CD4-positive, alpha-beta memory T cell (primary cell): ENCODE data around the gene GCFC2. TPM values are rescaled to one million over a fixed set of nuclear protein-coding genes. Genes with fewer than 3 reads are reported as not detected.

Source experiments
- CTCF ChIA-PET: fragments of 350-600 bp; sonication (Branson Sonifier 250); formaldehyde crosslinking; loops from one replicate; lab custom pipeline; 2021; ENCODE audit warnings: inconsistent platforms; ENCODE audit not compliant: partially characterized antibody; lab: Charles Lee
- POLR2A ChIA-PET: fragments of 350-600 bp; sonication (Branson Sonifier 250); formaldehyde crosslinking; loops from one replicate; lab custom pipeline; 2021; ENCODE audit not compliant: partially characterized antibody; lab: Charles Lee
- DNase-seq, 5 donors: peaks; one replicate each; pipeline versions ENCODE4 v3.0.0 to v3.0.0-alpha.2; 2020 to 2022; ENCODE audit warnings: mixed read lengths in 1 of 5
- H3K27ac ChIP-seq: one replicate; pipeline ENCODE4 v1.7.0; 2013; ENCODE audit warnings: low read depth, low read length
- H3K27me3 ChIP-seq: 2 replicates; pipeline ENCODE4 v1.7.0; 2013; ENCODE audit warnings: mild to moderate bottlenecking, low read length, moderate library complexity; ENCODE audit not compliant: insufficient read depth
- H3K36me3 ChIP-seq: 2 replicates; pipeline ENCODE4 v1.7.0; 2013; ENCODE audit warnings: mild to moderate bottlenecking, low read length, moderate library complexity; ENCODE audit not compliant: insufficient read depth
- H3K4me1 ChIP-seq: 2 replicates; pipeline ENCODE4 v1.7.0; 2013; ENCODE audit warnings: mild to moderate bottlenecking, low read length, moderate library complexity; ENCODE audit not compliant: insufficient read depth
- H3K4me3 ChIP-seq, 2 donors: one replicate each; pipeline ENCODE4 v1.7.0; 2013; ENCODE audit warnings: low read length in 2 of 2, mild to moderate bottlenecking in 1 of 2
- H3K9me3 ChIP-seq, 2 donors: one replicate each; pipeline ENCODE4 v1.7.0; 2013; ENCODE audit warnings: low read length in 2 of 2, control low read depth in 1 of 2; ENCODE audit not compliant: control insufficient read depth in 1 of 2
- H3K27ac Mint-ChIP-seq, 7 donors: one replicate each; pipeline ENCODE4 v1.8.0; 2020 to 2021; ENCODE audit warnings: mixed read lengths in 7 of 7, mild to moderate bottlenecking in 6 of 7, inconsistent platforms in 3 of 7, moderate library complexity in 3 of 7
- H3K27me3 Mint-ChIP-seq, 2 donors: one replicate each; pipeline ENCODE4 v1.8.0; 2020 to 2021; ENCODE audit warnings: mixed read lengths in 2 of 2
- H3K36me3 Mint-ChIP-seq, 2 donors: one replicate each; pipeline ENCODE4 v1.8.0; 2020 to 2021; ENCODE audit warnings: mixed read lengths in 2 of 2, inconsistent platforms in 1 of 2, mild to moderate bottlenecking in 1 of 2
- H3K4me1 Mint-ChIP-seq, 4 donors: one replicate each; pipeline ENCODE4 v1.8.0; 2020 to 2021; ENCODE audit warnings: mixed read lengths in 4 of 4, mild to moderate bottlenecking in 1 of 4
- H3K4me3 Mint-ChIP-seq, 8 donors: one replicate each; pipeline ENCODE4 v1.8.0; 2020 to 2021; ENCODE audit warnings: mixed read lengths in 8 of 8, mild to moderate bottlenecking in 7 of 8, moderate library complexity in 6 of 8, inconsistent platforms in 3 of 8
- H3K9me3 Mint-ChIP-seq, 8 donors: one replicate each; pipeline ENCODE4 v1.8.0; 2020 to 2021; ENCODE audit warnings: mixed read lengths in 8 of 8, mild to moderate bottlenecking in 5 of 8, inconsistent platforms in 3 of 8, moderate library complexity in 1 of 8
- intact Hi-C: fragments of 100-400 bp; cut with micrococcal nuclease; formaldehyde crosslinking; loops from one replicate; pipeline ENCODE4 v1.15.1; 2023
- polyA plus RNA-seq, 2 donors: library from polyadenylated mRNA; unstranded; fragments of 300-500 nt; fragmentation: Illumina TruSeq; gene quantifications; one replicate each; pipeline ENCODE4 v1.2.3, GENCODE V29; 2021
- total RNA-seq, 2 experiments: library from RNA; stranded (reverse); gene quantifications; one replicate each; pipeline ENCODE4 v1.2.3, GENCODE V29; 2021

The GCFC2 gene
- total and polyA plus RNA-seq, 4 experiments from 2014 or later, result 22.9 to 31.2 (median 27.3) TPM

GRCh38 chr2:75622500-75622899 is 88.2 kb downstream of the GCFC2 start:
- Mint-ChIP-seq H3K36me3 (no peaks in the 10 kb centered on the region), H3K27me3 (peaks cover 19 to 27% of the 10 kb centered on the region in 2 donors), H3K4me1 (no peaks in the 10 kb centered on the region), H3K27ac (no peak overlapping the region), H3K4me3 (no peak overlapping the region), H3K9me3 (peaks cover 0 to 2% (median 0%) of the 10 kb centered on the region in 8 donors)
- Histone ChIP-seq H3K9me3 (no peaks in the 10 kb centered on the region), H3K4me1 (no peaks in the 10 kb centered on the region), H3K36me3 (no peaks in the 10 kb centered on the region), H3K4me3 (no peak overlapping the region), H3K27ac (no peak overlapping the region), H3K27me3 (no peaks in the 10 kb centered on the region)
- no peak for DNase-seq
- ChIA-PET CTCF (interaction anchor here (3.0 kb wide), 1 partner anchor 13 kb away, joined by 14 read pairs; no protein-coding TSS in a partner anchor), POLR2A (no interaction called here)
- intact Hi-C loops, result no loop called here

DNA sequence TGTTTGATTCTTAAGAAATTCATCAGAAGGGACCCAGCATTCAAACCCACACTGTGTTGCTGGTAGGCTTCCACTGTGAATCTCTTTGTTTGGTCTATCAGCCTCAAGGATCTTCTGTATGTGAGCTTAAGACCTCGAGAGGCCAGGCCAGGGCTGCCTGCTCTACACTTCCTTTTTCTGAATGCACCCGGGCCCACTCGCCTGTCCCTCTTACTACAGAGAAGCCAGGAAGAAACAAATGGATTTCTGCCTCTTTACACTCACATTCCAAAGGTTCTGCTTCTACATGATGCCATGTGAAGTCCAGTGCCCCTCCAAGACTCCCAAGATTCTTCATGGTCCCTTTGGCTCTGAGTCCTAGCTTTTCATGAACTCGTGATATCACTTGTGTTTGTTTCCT is 89.5 kb downstream of the GCFC2 start:
- ChIA-PET POLR2A (no interaction called here), CTCF (interaction anchor here (1.2 to 3.0 kb wide), 2 partner anchors 9 to 12 kb away, joined by 3 to 14 read pairs; no protein-coding TSS in a partner anchor)
- Mint-ChIP-seq H3K36me3 (no peaks in the 10 kb centered on the region), H3K27ac (no peak overlapping the region), H3K4me3 (no peak overlapping the region), H3K4me1 (no peaks in the 10 kb centered on the region), H3K27me3 (peaks cover 16 to 23% of the 10 kb centered on the region in 2 donors), H3K9me3 (peaks cover 0 to 10% (median 0%) of the 10 kb centered on the region in 8 donors)
- Histone ChIP-seq H3K4me1 (no peaks in the 10 kb centered on the region), H3K36me3 (no peaks in the 10 kb centered on the region), H3K27ac (no peak overlapping the region), H3K4me3 (no peak overlapping the region), H3K9me3 (no peaks in the 10 kb centered on the region), H3K27me3 (no peaks in the 10 kb centered on the region)
- intact Hi-C loops, result no loop called here
- DNase-seq, result no peak

GRCh38 chr2:75619956-75620740 is 90.6 kb downstream of the GCFC2 start:
- ChIA-PET CTCF (interaction anchor here (1.2 to 2.8 kb wide), 3 partner anchors 7 to 11 kb away, joined by 3 to 24 read pairs (median 17); no protein-coding TSS in a partner anchor), POLR2A (no interaction called here)
- Mint-ChIP-seq H3K36me3 (no peaks in the 10 kb centered on the region), H3K27me3 (peaks cover 16 to 20% of the 10 kb centered on the region in 2 donors), H3K4me1 (no peaks in the 10 kb centered on the region), H3K27ac (no peak overlapping the region), H3K9me3 (peaks cover 0 to 10% (median 0%) of the 10 kb centered on the region in 8 donors), H3K4me3 (no peak overlapping the region)
- H3K27me3 ChIP-seq, result no peaks in the 10 kb centered on the region
- no peaks in the 10 kb centered on the region for H3K9me3 ChIP-seq
- no peaks in the 10 kb centered on the region for H3K36me3 ChIP-seq
- intact Hi-C loops, result no loop called here
- H3K4me3 ChIP-seq, result no peak overlapping the region
- no peaks in the 10 kb centered on the region for H3K4me1 ChIP-seq
- H3K27ac ChIP-seq, result no peak overlapping the region
- DNase-seq, result no peak

DNA sequence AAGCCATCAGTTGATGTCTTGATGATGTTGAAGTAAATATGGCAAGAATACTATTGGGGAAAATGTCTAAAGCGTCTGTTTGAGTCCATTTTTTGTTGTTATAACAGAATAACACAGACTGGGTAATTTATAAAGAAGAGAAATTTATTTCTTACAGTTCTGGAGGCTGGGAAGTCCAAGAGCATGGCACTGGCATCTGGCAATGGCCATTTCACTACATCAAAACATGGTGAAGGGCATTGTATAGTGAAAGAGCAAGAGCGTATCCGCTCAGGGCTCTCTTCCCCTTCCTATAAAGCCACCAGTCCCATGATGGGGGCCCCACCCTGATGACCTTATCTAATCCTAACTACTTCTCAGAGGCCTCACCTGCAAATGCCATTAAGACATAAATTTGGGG is 93.8 kb downstream of the GCFC2 start:
- ChIA-PET POLR2A (no interaction called here), CTCF (no interaction called here)
- H3K4me3 Mint-ChIP-seq, result no peak overlapping the region
- H3K36me3 Mint-ChIP-seq, result no peaks in the 10 kb centered on the region
- H3K4me1 ChIP-seq, result no peaks in the 10 kb centered on the region
- intact Hi-C loops, result no loop called here
- no peak overlapping the region for H3K4me3 ChIP-seq
- DNase-seq, result no peak
- H3K9me3 ChIP-seq, result no peaks in the 10 kb centered on the region
- H3K9me3 Mint-ChIP-seq, result peaks cover 0 to 10% (median under 1%) of the 10 kb centered on the region in 8 donors
- no peak overlapping the region for H3K27ac ChIP-seq
- peaks cover 22 to 23% of the 10 kb centered on the region in 2 donors for H3K27me3 Mint-ChIP-seq
- H3K4me1 Mint-ChIP-seq, result no peaks in the 10 kb centered on the region
- no peak overlapping the region for H3K27ac Mint-ChIP-seq
- H3K27me3 ChIP-seq, result no peaks in the 10 kb centered on the region
- H3K36me3 ChIP-seq, result no peaks in the 10 kb centered on the region

- H3K9me3 ChIP-seq, result no peaks in the 10 kb centered on the region
- no peak overlapping the region for H3K4me3 ChIP-seq
- Mint-ChIP-seq H3K4me1 (no peaks in the 10 kb centered on the region), H3K27ac (no peak overlapping the region), H3K27me3 (peaks cover 25% of the 10 kb centered on the region in 2 donors), H3K9me3 (peaks cover 0 to 10% (median under 1%) of the 10 kb centered on the region in 8 donors), H3K36me3 (no peaks in the 10 kb centered on the region), H3K4me3 (no peak overlapping the region)
- ChIA-PET POLR2A (no interaction called here), CTCF (interaction anchor here (1.0 to 1.1 kb wide), 2 partner anchors 10 to 13 kb away, joined by 4 to 5 read pairs; no protein-coding TSS in a partner anchor)
- H3K27me3 ChIP-seq, result no peaks in the 10 kb centered on the region
- H3K36me3 ChIP-seq, result no peaks in the 10 kb centered on the region
- intact Hi-C loops, result no loop called here
- no peaks in the 10 kb centered on the region for H3K4me1 ChIP-seq
- DNase-seq, result no peak
- H3K27ac ChIP-seq, result no peak overlapping the region
These were observed 94.3 kb downstream of the GCFC2 start for GRCh38 chr2:75616406-75616805.

DNA sequence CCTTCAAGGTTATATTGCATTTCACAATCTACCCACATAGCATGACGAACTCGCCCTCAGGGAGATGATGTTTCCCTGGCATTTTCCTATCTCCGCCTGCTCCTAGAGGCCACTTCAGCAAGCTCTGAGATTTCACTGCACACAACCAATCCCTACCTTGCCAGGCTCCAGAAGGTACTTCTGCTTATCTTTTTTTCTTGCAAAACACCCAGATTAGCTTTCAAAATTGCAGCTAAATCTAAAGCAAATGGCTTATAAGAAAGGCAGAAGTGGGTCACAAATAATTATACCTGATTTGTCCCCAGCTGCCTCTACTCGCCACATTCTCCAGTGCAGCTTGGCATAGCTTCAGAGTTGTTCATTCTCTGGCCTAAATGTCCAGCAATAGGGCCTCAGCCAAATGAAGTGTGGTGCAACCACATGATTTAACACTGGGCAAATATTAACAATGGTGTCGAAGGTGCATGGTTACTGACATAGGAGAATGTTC is 96.5 kb downstream of the GCFC2 start:
- Mint-ChIP-seq H3K4me3 (no peak overlapping the region), H3K27ac (no peak overlapping the region), H3K36me3 (no peaks in the 10 kb centered on the region), H3K27me3 (peaks cover 21 to 36% of the 10 kb centered on the region in 2 donors), H3K9me3 (peaks cover 0 to 10% (median under 1%) of the 10 kb centered on the region in 8 donors), H3K4me1 (no peaks in the 10 kb centered on the region)
- H3K4me1 ChIP-seq, result no peaks in the 10 kb centered on the region
- CTCF ChIA-PET, result interaction anchor here (0.9 to 1.1 kb wide), 2 partner anchors 14 to 16 kb away, joined by 3 read pairs; no protein-coding TSS in a partner anchor
- H3K36me3 ChIP-seq, result no peaks in the 10 kb centered on the region
- POLR2A ChIA-PET, result no interaction called here
- peaks cover 5% of the 10 kb centered on the region for H3K27me3 ChIP-seq
- DNase-seq, result no peak
- H3K27ac ChIP-seq, result no peak overlapping the region
- no peaks in the 10 kb centered on the region for H3K9me3 ChIP-seq
- intact Hi-C loops, result no loop called here
- no peak overlapping the region for H3K4me3 ChIP-seq

DNA sequence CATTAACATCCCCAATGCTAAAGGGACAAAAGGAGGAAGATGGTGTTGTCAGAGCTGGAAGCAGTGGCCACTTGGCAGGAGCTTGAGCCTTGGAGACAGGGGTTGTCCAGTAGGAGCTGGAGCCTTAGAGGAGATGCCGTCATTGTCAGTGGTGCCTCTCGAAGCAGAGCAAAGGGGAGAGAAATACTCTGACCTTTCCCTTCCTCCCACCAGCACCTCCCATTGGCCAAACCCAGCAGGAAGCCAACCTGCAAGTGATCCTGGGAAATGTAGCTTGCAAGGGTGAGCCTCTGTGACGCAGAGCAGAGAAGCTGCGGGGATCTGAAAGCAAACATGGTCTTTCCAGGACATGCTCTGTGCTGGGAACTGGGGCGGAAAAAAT is 97.9 kb downstream of the GCFC2 start:
- DNase-seq, result no peak
- Histone ChIP-seq H3K4me3 (no peak overlapping the region), H3K4me1 (peaks cover 5% of the 10 kb centered on the region), H3K27ac (no peak overlapping the region), H3K9me3 (no peaks in the 10 kb centered on the region), H3K36me3 (no peaks in the 10 kb centered on the region), H3K27me3 (peaks cover 11% of the 10 kb centered on the region)
- intact Hi-C loops, result no loop called here
- CTCF ChIA-PET, result interaction anchor here (1.1 to 2.0 kb wide), 3 partner anchors 8 to 16 kb away, joined by 3 to 6 read pairs (median 5); no protein-coding TSS in a partner anchor
- Mint-ChIP-seq H3K4me3 (no peak overlapping the region), H3K36me3 (no peaks in the 10 kb centered on the region), H3K27me3 (peaks cover 28 to 40% of the 10 kb centered on the region in 2 donors), H3K9me3 (peaks cover 0 to 10% (median under 1%) of the 10 kb centered on the region in 8 donors), H3K27ac (no peak overlapping the region), H3K4me1 (peaks cover 0 to 3% (median 0%) of the 10 kb centered on the region in 4 donors)
- POLR2A ChIA-PET, result no interaction called here
